Keratinocyte (primary cell): ENCODE results near the gene FEZF2. TPM values are rescaled to one million over a fixed set of nuclear protein-coding genes. Genes with fewer than 3 reads are reported as not detected.

Experiments used
- DNase-seq: peaks from one replicate; pipeline ENCODE4 v3.0.0-alpha.2; 2011; ENCODE audit warnings: low read depth, missing footprints, low spot score
- FAIRE-seq: peaks from 2 replicates; lab custom pipeline; 2011; peaks lifted over from hg19 to GRCh38; lab: Jason Lieb, UNC
- H2AFZ ChIP-seq: 2 replicates; pipeline ENCODE4 v1.6.0; 2012; ENCODE audit warnings: low read length, control low read depth, inconsistent platforms; ENCODE audit not compliant: control insufficient read depth
- H3K27ac ChIP-seq: 2 replicates; pipeline ENCODE4 v1.5.1; 2011; ENCODE audit warnings: low read length; ENCODE audit not compliant: control insufficient read depth, insufficient read depth
- H3K27me3 ChIP-seq: 3 replicates; pipeline ENCODE4 v1.6.0; 2011; ENCODE audit warnings: low read length; ENCODE audit not compliant: control insufficient read depth, insufficient read depth; ENCODE audit errors: extremely low read depth
- H3K36me3 ChIP-seq, 2 experiments: 2 replicates in 1 of 2; 3 replicates in 1 of 2; pipeline ENCODE4 v1.5.1; 2011; ENCODE audit warnings: low read length in 2 of 2, mild to moderate bottlenecking in 1 of 2; ENCODE audit not compliant: control insufficient read depth in 2 of 2, insufficient read depth in 2 of 2; ENCODE audit errors: extremely low read depth in 1 of 2
- H3K4me1 ChIP-seq: 3 replicates; pipeline ENCODE4 v1.5.1; 2011; ENCODE audit warnings: low read length; ENCODE audit not compliant: control insufficient read depth, insufficient read depth; ENCODE audit errors: extremely low read depth
- H3K4me2 ChIP-seq: 3 replicates; pipeline ENCODE4 v1.6.0; 2011; ENCODE audit warnings: low read depth, low read length; ENCODE audit not compliant: control insufficient read depth, insufficient read depth; ENCODE audit errors: extremely low read depth
- H3K4me3 ChIP-seq, 3 experiments: fragments of 200-600 bp in 1 of 3; sonication (generic) in 1 of 3; 2 replicates in 2 of 3; 3 replicates in 1 of 3; pipeline ENCODE4 v1.5.1; 2011 to 2016; ENCODE audit warnings: low read length in 3 of 3, mild to moderate bottlenecking in 3 of 3, control low read depth in 2 of 3, inconsistent platforms in 1 of 3, low read depth in 1 of 3, mixed read lengths in 1 of 3, mixed run types in 1 of 3, moderate library complexity in 1 of 3; ENCODE audit not compliant: control insufficient read depth in 2 of 3, insufficient read depth in 2 of 3; ENCODE audit errors: extremely low read depth in 1 of 3
- H3K79me2 ChIP-seq: 2 replicates; pipeline ENCODE4 v1.6.0; 2012; ENCODE audit warnings: low read length; ENCODE audit not compliant: control insufficient read depth, insufficient read depth
- H3K9ac ChIP-seq: 3 replicates; pipeline ENCODE4 v1.6.0; 2011; ENCODE audit warnings: low read length; ENCODE audit not compliant: control insufficient read depth, insufficient read depth; ENCODE audit errors: extremely low read depth
- H3K9me1 ChIP-seq: 3 replicates; pipeline ENCODE4 v1.6.0; 2011; ENCODE audit warnings: low read length; ENCODE audit not compliant: control insufficient read depth, insufficient read depth; ENCODE audit errors: extremely low read depth
- H3K9me3 ChIP-seq: 2 replicates; pipeline ENCODE4 v1.5.1; 2012; ENCODE audit warnings: low read depth, low read length; ENCODE audit not compliant: control insufficient read depth
- H4K20me1 ChIP-seq: 3 replicates; pipeline ENCODE4 v1.6.0; 2011; ENCODE audit warnings: low read length; ENCODE audit not compliant: control insufficient read depth, insufficient read depth; ENCODE audit errors: extremely low read depth
- CTCF ChIP-seq, 3 experiments: IDR thresholded peaks in 1 of 3; conservative IDR thresholded peaks in 1 of 3; optimal IDR thresholded peaks in 1 of 3; 2 replicates in 2 of 3; 3 replicates in 1 of 3; pipeline versions ENCODE3 to v1.5.1; 2011; ENCODE audit warnings: low read length in 3 of 3, mild to moderate bottlenecking in 3 of 3, moderate library complexity in 2 of 3, control low read depth in 1 of 3, inconsistent platforms in 1 of 3; ENCODE audit not compliant: insufficient read depth in 2 of 3; ENCODE audit errors: extremely low read depth in 1 of 3
- EZH2 ChIP-seq: IDR thresholded peaks from one replicate; pipeline ENCODE4 v1.6.1; 2012; ENCODE audit warnings: inconsistent platforms, mild to moderate bottlenecking, low read length, moderate library complexity
- dilution Hi-C: fragments of 300-500 bp; cut with MboI; formaldehyde crosslinking; loops from one replicate; pipeline ENCODE4 v1.7.0; 2020; ENCODE audit warnings: low sequenced_read_pairs; ENCODE audit not compliant: extremely low pct_ligation_motif_present
- polyA plus RNA-seq, 5 experiments: library from polyadenylated mRNA; depleted of rRNA in 3 of 5; stranded (reverse) in 3 of 5; stranded (forward) in 1 of 5; unstranded in 1 of 5; fragments of >200 nt; gene quantifications; 1 replicate in 1 of 5; 2 replicates in 3 of 5; 3 replicates in 1 of 5; pipeline versions ENCODE4 v1.2.1 to v1.2.3, GENCODE V29; 2011 to 2012; ENCODE audit warnings: missing spikeins in 2 of 5, low read depth in 1 of 5, low replicate concordance in 1 of 5

FEZF2 gene
- polyA plus RNA-seq, 1 donor (not counting 4 experiments of a cell fraction or from before 2014, with no cell fraction given), result not detected

- Histone ChIP-seq H2AFZ (no peak overlapping the region), H3K27me3 (no peaks in the 10 kb centered on the region), H3K4me1 (no peaks in the 10 kb centered on the region), H4K20me1 (no peaks in the 10 kb centered on the region), H3K36me3 (no peaks in the 10 kb centered on the region), H3K9ac (no peak overlapping the region), H3K9me1 (no peaks in the 10 kb centered on the region), H3K79me2 (no peaks in the 10 kb centered on the region), H3K4me2 (no peak overlapping the region), H3K27ac (no peak overlapping the region), H3K9me3 (no peaks in the 10 kb centered on the region), H3K4me3 (no peak overlapping the region)
- FAIRE-seq (no peak), DNase-seq (no peak)
- TF ChIP-seq EZH2, result no peak
- TF ChIP-seq CTCF (optimal IDR thresholded peaks at IDR 0.05 in 1 of 3, IDR thresholded peaks at IDR 0.05 in 1 of 3, conservative IDR thresholded peaks at IDR 0.05 in 1 of 3; ENCODE audit: extremely low read depth in 1 of 3, insufficient read depth in 2 of 3, low read length in 3 of 3), result no peak
- dilution Hi-C loops, result no loop called here
Measured at GRCh38 chr3:62335196-62335595, 38.2 kb downstream of the FEZF2 start.

- no peaks in the 10 kb centered on the region for H3K27me3 ChIP-seq
- no peak overlapping the region for H3K4me3 ChIP-seq
- no peaks in the 10 kb centered on the region for H4K20me1 ChIP-seq
- H3K4me1 ChIP-seq, result no peaks in the 10 kb centered on the region
- H3K4me2 ChIP-seq, result no peak overlapping the region
- H3K36me3 ChIP-seq, result no peaks in the 10 kb centered on the region
- H3K9ac ChIP-seq, result no peak overlapping the region
- H3K9me1 ChIP-seq, result no peaks in the 10 kb centered on the region
- DNase-seq (no peak), FAIRE-seq (no peak)
- dilution Hi-C loops, result no loop called here
- no peak overlapping the region for H3K27ac ChIP-seq
- no peaks in the 10 kb centered on the region for H3K79me2 ChIP-seq
- peak in 1 of 3 experiments; percentile 25 for TF ChIP-seq CTCF (optimal IDR thresholded peaks at IDR 0.05 in 1 of 3, IDR thresholded peaks at IDR 0.05 in 1 of 3, conservative IDR thresholded peaks at IDR 0.05 in 1 of 3; ENCODE audit: extremely low read depth in 1 of 3, insufficient read depth in 2 of 3, low read length in 3 of 3)
- no peak for TF ChIP-seq EZH2
- H3K9me3 ChIP-seq, result no peaks in the 10 kb centered on the region
- H2AFZ ChIP-seq, result no peak overlapping the region
Measured at GRCh38 chr3:62332835-62333244, 40.5 kb downstream of the FEZF2 start.
